ENCODE results near the gene SLC9A3.
"Not testable (repeated sequence)": the region's sequence is repeated elsewhere in the genome, so short reads cannot be mapped to it uniquely, and the experiment has no call there.

The SLC9A3 gene

GRCh38 chr5:478369-478981 lies 45.8 kb downstream of the SLC9A3 start:
- Histone ChIP-seq H3K27me3 (ENCODE audit: control insufficient read depth in 1 of 2, insufficient read depth in 2 of 2, low read length in 2 of 2) (peaks cover 60 to 76% of the 10 kb centered on the region in 2 donors), H3K36me3 (ENCODE audit: control insufficient read depth in 2 of 2, insufficient read depth in 2 of 2, low read length in 2 of 2) (no peaks in the 10 kb centered on the region), H3K4me1 (ENCODE audit: control insufficient read depth, insufficient read depth, low read length) (peaks cover 15% of the 10 kb centered on the region)

GRCh38 chr5:477871-478270 lies 46.4 kb downstream of the SLC9A3 start:
- no peaks in the 10 kb centered on the region for H3K9me3 ChIP-seq (ENCODE audit: control insufficient read depth in 2 of 2, low read length in 2 of 2)
- H3K4me1 ChIP-seq (ENCODE audit: control insufficient read depth, insufficient read depth, low read length) = peaks cover 15% of the 10 kb centered on the region
- H3K4me3 ChIP-seq (ENCODE audit: low read length in 2 of 2) = no peak overlapping the region
- no peak overlapping the region for H3K9ac ChIP-seq (ENCODE audit: low read length in 2 of 2)
- no peaks in the 10 kb centered on the region for H3K36me3 ChIP-seq (ENCODE audit: control insufficient read depth in 2 of 2, insufficient read depth in 2 of 2, low read length in 2 of 2)
- no peak overlapping the region for H3K27ac ChIP-seq (ENCODE audit: low read length)
- H3K27me3 ChIP-seq (ENCODE audit: control insufficient read depth in 1 of 2, insufficient read depth in 2 of 2, low read length in 2 of 2) = peaks cover 58 to 72% of the 10 kb centered on the region in 2 donors

More at GRCh38 chr5:478369-478981, 45.8 kb downstream of the SLC9A3 start:
- Histone ChIP-seq H3K9ac (ENCODE audit: low read length in 2 of 2) (no peak overlapping the region), H3K4me3 (ENCODE audit: low read length in 2 of 2) (no peak overlapping the region), H3K27ac (ENCODE audit: low read length) (no peak overlapping the region), H3K9me3 (ENCODE audit: control insufficient read depth in 2 of 2, low read length in 2 of 2) (no peaks in the 10 kb centered on the region)

- Histone ChIP-seq H3K4me1 (ENCODE audit: control insufficient read depth, insufficient read depth, low read length) (peaks cover 21% of the 10 kb centered on the region), H3K27me3 (ENCODE audit: control insufficient read depth in 1 of 2, insufficient read depth in 2 of 2, low read length in 2 of 2) (peaks cover 58 to 69% of the 10 kb centered on the region in 2 donors), H3K36me3 (ENCODE audit: control insufficient read depth in 2 of 2, insufficient read depth in 2 of 2, low read length in 2 of 2) (no peaks in the 10 kb centered on the region), H3K27ac (ENCODE audit: low read length) (no peak overlapping the region), H3K4me3 (ENCODE audit: low read length in 2 of 2) (no peak overlapping the region), H3K9me3 (ENCODE audit: control insufficient read depth in 2 of 2, low read length in 2 of 2) (no peaks in the 10 kb centered on the region), H3K9ac (ENCODE audit: low read length in 2 of 2) (no peak overlapping the region)
Observed at GRCh38 chr5:477247-477646, 47.0 kb downstream of the SLC9A3 start.

GRCh38 chr5:476814-477175 lies 47.5 kb downstream of the SLC9A3 start:
- H3K27ac ChIP-seq (ENCODE audit: low read length) = no peak overlapping the region
- no peak overlapping the region for H3K4me3 ChIP-seq (ENCODE audit: low read length in 2 of 2)
- peaks cover 25% of the 10 kb centered on the region for H3K4me1 ChIP-seq (ENCODE audit: control insufficient read depth, insufficient read depth, low read length)
- H3K9ac ChIP-seq (ENCODE audit: low read length in 2 of 2) = no peak overlapping the region
- H3K36me3 ChIP-seq (ENCODE audit: control insufficient read depth in 2 of 2, insufficient read depth in 2 of 2, low read length in 2 of 2) = no peaks in the 10 kb centered on the region
- no peaks in the 10 kb centered on the region for H3K9me3 ChIP-seq (ENCODE audit: control insufficient read depth in 2 of 2, low read length in 2 of 2)
- H3K27me3 ChIP-seq (ENCODE audit: control insufficient read depth in 1 of 2, insufficient read depth in 2 of 2, low read length in 2 of 2) = peaks cover 55 to 66% of the 10 kb centered on the region in 2 donors

- no peaks in the 10 kb centered on the region for H3K36me3 ChIP-seq (ENCODE audit: control insufficient read depth in 2 of 2, insufficient read depth in 2 of 2, low read length in 2 of 2)
- H3K4me3 ChIP-seq (ENCODE audit: low read length in 2 of 2) = no peak overlapping the region
- no peak overlapping the region for H3K27ac ChIP-seq (ENCODE audit: low read length)
- peaks cover 55 to 64% of the 10 kb centered on the region in 2 donors for H3K27me3 ChIP-seq (ENCODE audit: control insufficient read depth in 1 of 2, insufficient read depth in 2 of 2, low read length in 2 of 2)
- H3K9ac ChIP-seq (ENCODE audit: low read length in 2 of 2) = no peak overlapping the region
- peaks cover 30% of the 10 kb centered on the region for H3K4me1 ChIP-seq (ENCODE audit: control insufficient read depth, insufficient read depth, low read length)
- H3K9me3 ChIP-seq (ENCODE audit: control insufficient read depth in 2 of 2, low read length in 2 of 2) = no peaks in the 10 kb centered on the region
Observed at GRCh38 chr5:476102-476813, 48.0 kb downstream of the SLC9A3 start.

GRCh38 chr5:475704-476101 lies 48.5 kb downstream of the SLC9A3 start:
- Histone ChIP-seq H3K4me3 (ENCODE audit: low read length in 2 of 2) (no peak overlapping the region), H3K4me1 (ENCODE audit: control insufficient read depth, insufficient read depth, low read length) (peaks cover 30% of the 10 kb centered on the region), H3K27me3 (ENCODE audit: control insufficient read depth in 1 of 2, insufficient read depth in 2 of 2, low read length in 2 of 2) (peaks cover 55 to 59% of the 10 kb centered on the region in 2 donors), H3K9me3 (ENCODE audit: control insufficient read depth in 2 of 2, low read length in 2 of 2) (no peaks in the 10 kb centered on the region), H3K36me3 (ENCODE audit: control insufficient read depth in 2 of 2, insufficient read depth in 2 of 2, low read length in 2 of 2) (no peaks in the 10 kb centered on the region), H3K27ac (ENCODE audit: low read length) (no peak overlapping the region), H3K9ac (ENCODE audit: low read length in 2 of 2) (no peak overlapping the region)

- H3K4me3 ChIP-seq (ENCODE audit: low read length in 2 of 2) = peak overlapping the region in 1 of 2 donors; percentile 59
Observed at GRCh38 chr5:474840-475661, 49.2 kb downstream of the SLC9A3 start.

GRCh38 chr5:474232-474839 lies 49.9 kb downstream of the SLC9A3 start:
- H3K9me3 ChIP-seq (ENCODE audit: control insufficient read depth in 2 of 2, low read length in 2 of 2); H3K9ac ChIP-seq (ENCODE audit: low read length in 2 of 2); H3K27ac ChIP-seq (ENCODE audit: low read length); H3K36me3 ChIP-seq (ENCODE audit: control insufficient read depth in 2 of 2, insufficient read depth in 2 of 2, low read length in 2 of 2): not testable (repeated sequence)
- peaks cover 43 to 45% of the 10 kb centered on the region in 2 donors for H3K27me3 ChIP-seq (ENCODE audit: control insufficient read depth in 1 of 2, insufficient read depth in 2 of 2, low read length in 2 of 2)
- peaks cover 30% of the 10 kb centered on the region for H3K4me1 ChIP-seq (ENCODE audit: control insufficient read depth, insufficient read depth, low read length)
- H3K4me3 ChIP-seq (ENCODE audit: low read length in 2 of 2) = peak overlapping the region; percentile 69 to 80

More at GRCh38 chr5:474840-475661, 49.2 kb downstream of the SLC9A3 start:
- Histone ChIP-seq H3K27me3 (ENCODE audit: control insufficient read depth in 1 of 2, insufficient read depth in 2 of 2, low read length in 2 of 2) (peaks cover 48 to 52% of the 10 kb centered on the region in 2 donors), H3K9ac (ENCODE audit: low read length in 2 of 2) (peak overlapping the region in 1 of 2 donors; percentile 33), H3K9me3 (ENCODE audit: control insufficient read depth in 2 of 2, low read length in 2 of 2) (no peaks in the 10 kb centered on the region), H3K36me3 (ENCODE audit: control insufficient read depth in 2 of 2, insufficient read depth in 2 of 2, low read length in 2 of 2) (peaks cover under 1 to 3% of the 10 kb centered on the region in 2 donors), H3K4me1 (ENCODE audit: control insufficient read depth, insufficient read depth, low read length) (peaks cover 30% of the 10 kb centered on the region), H3K27ac (ENCODE audit: low read length) (no peak overlapping the region)

GRCh38 chr5:473551-474192 lies 50.6 kb downstream of the SLC9A3 start:
- peak overlapping the region; percentile 42 to 57 for H3K9ac ChIP-seq (ENCODE audit: low read length in 2 of 2)
- peaks cover 4 to 6% of the 10 kb centered on the region in 2 donors for H3K36me3 ChIP-seq (ENCODE audit: control insufficient read depth in 2 of 2, insufficient read depth in 2 of 2, low read length in 2 of 2)
- peak overlapping the region; percentile 69 to 80 for H3K4me3 ChIP-seq (ENCODE audit: low read length in 2 of 2)
- H3K27me3 ChIP-seq (ENCODE audit: control insufficient read depth in 1 of 2, insufficient read depth in 2 of 2, low read length in 2 of 2) = peaks cover 36 to 39% of the 10 kb centered on the region in 2 donors
- peaks cover 30% of the 10 kb centered on the region for H3K4me1 ChIP-seq (ENCODE audit: control insufficient read depth, insufficient read depth, low read length)
- no peaks in the 10 kb centered on the region for H3K9me3 ChIP-seq (ENCODE audit: control insufficient read depth in 2 of 2, low read length in 2 of 2)
- H3K27ac ChIP-seq (ENCODE audit: low read length) = no peak overlapping the region
